Endothelial cell of umbilical vein (primary cell): ENCODE measurements around the gene LNX2. TPM values are rescaled to one million over a fixed set of nuclear protein-coding genes. Genes with fewer than 3 reads are reported as not detected.

Source experiments
- BruUV-seq: library from RNA; stranded (reverse); fragments of 400-500 nt; replicated peaks from 2 replicates; lab custom pipeline; 2021; lab: Mats Ljungman, UMichigan
- CTCF ChIA-PET: fragments of 300-600, 350-600 bp; sonication (Branson Sonifier 250); formaldehyde crosslinking; loops from one replicate; lab custom pipeline; 2021; ENCODE audit warnings: antibody characterized with exemption, inconsistent platforms; lab: Charles Lee
- POLR2A ChIA-PET: fragments of 300-600, 350-600 bp; sonication (Branson Sonifier 250); formaldehyde crosslinking; loops from one replicate; lab custom pipeline; 2021; ENCODE audit warnings: antibody characterized with exemption, inconsistent platforms; lab: Charles Lee
- DNase-seq: peaks from one replicate; pipeline ENCODE4 v3.0.0-alpha.2; 2011; ENCODE audit warnings: low read depth, low spot score
- FAIRE-seq: peaks from 2 replicates; lab custom pipeline; 2011; peaks lifted over from hg19 to GRCh38; lab: Jason Lieb, UNC
- H2AFZ ChIP-seq: 2 replicates; pipeline ENCODE4 v1.6.0; 2012; ENCODE audit warnings: low read depth, low read length, control low read depth, inconsistent platforms
- H3K27ac ChIP-seq: 2 replicates; pipeline ENCODE4 v1.5.1; 2011; ENCODE audit warnings: low read depth, mild to moderate bottlenecking, control low read depth, low read length, moderate library complexity; ENCODE audit not compliant: insufficient read depth
- H3K27me3 ChIP-seq, 2 experiments: 2 replicates each; pipeline versions ENCODE4 v1.6.0 to v1.6.1; 2011; ENCODE audit warnings: low read length in 2 of 2, mixed read lengths in 1 of 2; ENCODE audit not compliant: control insufficient read depth in 2 of 2, insufficient read depth in 2 of 2
- H3K36me3 ChIP-seq, 2 experiments: 2 replicates in 1 of 2; 3 replicates in 1 of 2; pipeline ENCODE4 v1.5.1; 2011; ENCODE audit warnings: low read length in 2 of 2, mild to moderate bottlenecking in 1 of 2, moderate library complexity in 1 of 2; ENCODE audit not compliant: control insufficient read depth in 2 of 2, insufficient read depth in 2 of 2; ENCODE audit errors: extremely low read depth in 1 of 2
- H3K4me1 ChIP-seq: 3 replicates; pipeline ENCODE4 v1.5.1; 2011; ENCODE audit warnings: mild to moderate bottlenecking, low read length; ENCODE audit not compliant: control insufficient read depth, insufficient read depth; ENCODE audit errors: extremely low read depth
- H3K4me2 ChIP-seq: 2 replicates; pipeline ENCODE4 v1.6.1; 2011; ENCODE audit warnings: low read length, control low read depth, mixed read lengths; ENCODE audit not compliant: insufficient read depth
- H3K4me3 ChIP-seq, 3 experiments: fragments of 200-600 bp in 1 of 3; sonication (generic), shearing (Covaris generic) in 1 of 3; replicated peaks in 1 of 3; 2 replicates each; pipeline ENCODE4 v1.5.1; 2011 to 2016; ENCODE audit warnings: control low read depth in 3 of 3, low read length in 3 of 3, mild to moderate bottlenecking in 2 of 3, inconsistent platforms in 1 of 3, low read depth in 1 of 3, moderate library complexity in 1 of 3; ENCODE audit not compliant: insufficient read depth in 1 of 3
- H3K79me2 ChIP-seq: 2 replicates; pipeline ENCODE4 v1.6.0; 2012; ENCODE audit warnings: low read length, inconsistent platforms; ENCODE audit not compliant: control insufficient read depth, insufficient read depth
- H3K9ac ChIP-seq: replicated peaks from 2 replicates; pipeline ENCODE3; 2011; ENCODE audit warnings: low read length, control low read depth; ENCODE audit not compliant: insufficient read depth; ENCODE audit errors: extremely low read depth
- H3K9me1 ChIP-seq: replicated peaks from 3 replicates; pipeline ENCODE4 v1.6.0; 2011; ENCODE audit warnings: mild to moderate bottlenecking, low read length; ENCODE audit not compliant: control insufficient read depth, insufficient read depth; ENCODE audit errors: extremely low read depth
- H3K9me3 ChIP-seq: replicated peaks from 2 replicates; pipeline ENCODE4 v1.5.1; 2012; ENCODE audit warnings: low read length, inconsistent platforms; ENCODE audit not compliant: control insufficient read depth, insufficient read depth
- H4K20me1 ChIP-seq: replicated peaks from 2 replicates; pipeline ENCODE3; 2011; ENCODE audit warnings: mild to moderate bottlenecking, low read length; ENCODE audit not compliant: control insufficient read depth, insufficient read depth; ENCODE audit errors: extremely low read depth
- EZH2 ChIP-seq: IDR thresholded peaks from 2 replicates; pipeline ENCODE4 v1.6.1; 2012; ENCODE audit warnings: borderline replicate concordance, low read depth, mild to moderate bottlenecking, moderate library complexity, low read length, inconsistent platforms; ENCODE audit not compliant: severe bottlenecking
- FOS ChIP-seq: IDR thresholded peaks from 2 replicates; pipeline ENCODE4 v1.6.1; 2011; ENCODE audit warnings: mild to moderate bottlenecking, low read length, moderate library complexity, borderline replicate concordance; ENCODE audit not compliant: insufficient read depth
- GATA2 ChIP-seq: IDR thresholded peaks from 2 replicates; pipeline ENCODE4 v1.7.0; 2011; ENCODE audit warnings: low read depth, mild to moderate bottlenecking, moderate library complexity, mixed read lengths, low read length; ENCODE audit not compliant: insufficient read length, insufficient read depth
- JUN ChIP-seq: IDR thresholded peaks from 2 replicates; pipeline ENCODE4 v1.6.1; 2011; ENCODE audit warnings: borderline replicate concordance, low read depth; ENCODE audit not compliant: insufficient read length, insufficient read depth
- MYC ChIP-seq: IDR thresholded peaks from one replicate; pipeline ENCODE4 v1.6.1; 2011; ENCODE audit warnings: mild to moderate bottlenecking, low read depth, low read length
- POLR2A ChIP-seq: IDR thresholded peaks from 2 replicates; pipeline ENCODE4 v1.6.1; 2012; ENCODE audit warnings: low read depth, mild to moderate bottlenecking, control low read depth, low read length
- POLR2AphosphoS5 ChIP-seq: IDR thresholded peaks from 2 replicates; pipeline ENCODE4 v1.6.1; 2012; ENCODE audit warnings: low read depth, mild to moderate bottlenecking, control low read depth, low read length, moderate library complexity; ENCODE audit not compliant: insufficient read depth
- dilution Hi-C: fragments of 300-500 bp; cut with MboI; formaldehyde crosslinking; loops from one replicate; pipeline ENCODE4 v1.15.0; 2019; ENCODE audit warnings: low sequenced_read_pairs; ENCODE audit not compliant: extremely low pct_ligation_motif_present
- intact Hi-C: fragments of 100-400 bp; cut with micrococcal nuclease; formaldehyde crosslinking; loops from one replicate; pipeline ENCODE4 v1.10.0; 2022
- polyA plus RNA-seq, 4 experiments: library from polyadenylated mRNA; depleted of rRNA in 3 of 4; stranded (reverse) in 3 of 4; unstranded in 1 of 4; fragments of >200 nt; gene quantifications; 2 replicates each; pipeline versions ENCODE4 v1.2.1 to v1.2.3, GENCODE V29; 2011 to 2012; ENCODE audit warnings: missing spikeins in 1 of 4
- total RNA-seq: library from RNA; stranded (reverse); gene quantifications from 2 replicates; pipeline ENCODE4 v1.2.3, GENCODE V29; 2021
- TF ChIP-seq, protein P1 (sequence below), 2 donors: IDR thresholded peaks; 1 replicate in 1 of 2; 2 replicates in 1 of 2; pipeline ENCODE4 v1.5.1; 2011; ENCODE audit warnings: low read length in 2 of 2, mild to moderate bottlenecking in 2 of 2, moderate library complexity in 2 of 2, control low read depth in 1 of 2, inconsistent platforms in 1 of 2, low read depth in 1 of 2; ENCODE audit not compliant: insufficient read depth in 1 of 2; ENCODE audit errors: extremely low read depth in 1 of 2
- TF ChIP-seq, protein P2 (sequence below): IDR thresholded peaks from 2 replicates; pipeline ENCODE4 v1.6.1; 2011; ENCODE audit not compliant: insufficient read depth, insufficient read length

Gene LNX2
- total and polyA plus RNA-seq, 2 donors (not counting 3 experiments of a cell fraction or from before 2014, with no cell fraction given), result 7.0 to 9.1 TPM

GRCh38 chr13:27601803-27602202 is 18.5 kb downstream of the LNX2 start:
- Histone ChIP-seq H3K4me1 (peaks cover 19% of the 10 kb centered on the region), H3K9me3 (no peaks in the 10 kb centered on the region), H3K27ac (no peak overlapping the region), H3K36me3 (no peaks in the 10 kb centered on the region), H4K20me1 (no peaks in the 10 kb centered on the region), H3K27me3 (no peaks in the 10 kb centered on the region), H2AFZ (no peak overlapping the region), H3K79me2 (peaks cover 57% of the 10 kb centered on the region), H3K4me2 (no peak overlapping the region), H3K9me1 (peaks cover 2% of the 10 kb centered on the region), H3K4me3 (no peak overlapping the region), H3K9ac (no peak overlapping the region)
- ChIA-PET POLR2A (no interaction called here), CTCF (no interaction called here)
- BruUV-seq, result no TSS peak
- no peak for FAIRE-seq
- dilution Hi-C loops, result no loop called here
- no peak for TF ChIP-seq GATA2
- TF ChIP-seq POLR2A, result no peak
- intact Hi-C loops, result no loop called here
- DNase-seq, result no peak

DNA sequence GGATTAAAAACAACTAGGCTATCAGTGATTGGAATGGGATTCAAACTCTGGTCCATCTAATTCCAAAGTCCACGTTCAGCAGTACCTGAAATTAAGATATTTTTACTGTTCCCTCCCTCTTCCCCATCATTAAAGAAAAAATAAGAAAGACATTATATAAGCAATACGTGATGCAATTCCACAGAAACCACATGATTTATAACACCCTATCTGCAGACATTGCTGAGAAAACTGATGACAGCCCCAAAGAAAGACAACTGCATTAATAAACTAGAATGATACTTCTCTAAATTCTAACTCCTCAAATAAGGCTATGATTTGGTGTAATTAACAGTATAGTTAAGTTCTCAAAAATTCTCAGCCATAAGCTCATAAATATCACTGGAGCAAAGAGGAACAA is 19.1 kb downstream of the LNX2 start:
- no peak for DNase-seq
- BruUV-seq, result no TSS peak
- ChIA-PET CTCF (interaction anchor here (1.4 to 1.5 kb wide), 2 partner anchors 14 to 68 kb away, joined by 3 to 6 read pairs; no protein-coding TSS in a partner anchor), POLR2A (no interaction called here)
- Histone ChIP-seq H3K9me3 (no peaks in the 10 kb centered on the region), H3K4me3 (no peak overlapping the region), H3K9me1 (peaks cover 2% of the 10 kb centered on the region), H3K27me3 (no peaks in the 10 kb centered on the region), H4K20me1 (no peaks in the 10 kb centered on the region), H3K9ac (no peak overlapping the region), H3K79me2 (peaks cover 54% of the 10 kb centered on the region), H3K36me3 (no peaks in the 10 kb centered on the region), H3K4me1 (peaks cover 16% of the 10 kb centered on the region), H3K4me2 (no peak overlapping the region), H3K27ac (no peak overlapping the region), H2AFZ (no peak overlapping the region)
- dilution Hi-C loops (no loop called here), intact Hi-C loops (no loop called here)
- no peak for FAIRE-seq
- no peak for TF ChIP-seq JUN
- TF ChIP-seq POLR2AphosphoS5, result no peak
- TF ChIP-seq FOS, result no peak
- TF ChIP-seq, protein P1, sequence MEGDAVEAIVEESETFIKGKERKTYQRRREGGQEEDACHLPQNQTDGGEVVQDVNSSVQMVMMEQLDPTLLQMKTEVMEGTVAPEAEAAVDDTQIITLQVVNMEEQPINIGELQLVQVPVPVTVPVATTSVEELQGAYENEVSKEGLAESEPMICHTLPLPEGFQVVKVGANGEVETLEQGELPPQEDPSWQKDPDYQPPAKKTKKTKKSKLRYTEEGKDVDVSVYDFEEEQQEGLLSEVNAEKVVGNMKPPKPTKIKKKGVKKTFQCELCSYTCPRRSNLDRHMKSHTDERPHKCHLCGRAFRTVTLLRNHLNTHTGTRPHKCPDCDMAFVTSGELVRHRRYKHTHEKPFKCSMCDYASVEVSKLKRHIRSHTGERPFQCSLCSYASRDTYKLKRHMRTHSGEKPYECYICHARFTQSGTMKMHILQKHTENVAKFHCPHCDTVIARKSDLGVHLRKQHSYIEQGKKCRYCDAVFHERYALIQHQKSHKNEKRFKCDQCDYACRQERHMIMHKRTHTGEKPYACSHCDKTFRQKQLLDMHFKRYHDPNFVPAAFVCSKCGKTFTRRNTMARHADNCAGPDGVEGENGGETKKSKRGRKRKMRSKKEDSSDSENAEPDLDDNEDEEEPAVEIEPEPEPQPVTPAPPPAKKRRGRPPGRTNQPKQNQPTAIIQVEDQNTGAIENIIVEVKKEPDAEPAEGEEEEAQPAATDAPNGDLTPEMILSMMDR (IDR thresholded peaks at IDR 0.05; ENCODE audit: extremely low read depth in 1 of 2, insufficient read depth in 1 of 2, low read depth in 1 of 2, low read length in 2 of 2), result no peak
- TF ChIP-seq, protein P2, sequence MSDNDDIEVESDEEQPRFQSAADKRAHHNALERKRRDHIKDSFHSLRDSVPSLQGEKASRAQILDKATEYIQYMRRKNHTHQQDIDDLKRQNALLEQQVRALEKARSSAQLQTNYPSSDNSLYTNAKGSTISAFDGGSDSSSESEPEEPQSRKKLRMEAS, result no peak
- TF ChIP-seq MYC, result no peak
- TF ChIP-seq EZH2, result no peak
- TF ChIP-seq GATA2, result no peak
- TF ChIP-seq POLR2A, result no peak
